Common myeloid progenitor, CD34-positive (primary cell): Measurements from ENCODE around the gene H3-3A. TPM values are rescaled to one million over a fixed set of nuclear protein-coding genes. Genes with fewer than 3 reads are reported as not detected.

Source experiments
- CTCF ChIA-PET: fragments of 350-600 bp; sonication (Branson Sonifier 250); formaldehyde crosslinking; loops from one replicate; lab custom pipeline; 2021; ENCODE audit warnings: antibody characterized with exemption; lab: Charles Lee
- POLR2A ChIA-PET: fragments of 350-600 bp; sonication (Branson Sonifier 250); formaldehyde crosslinking; loops from one replicate; lab custom pipeline; 2021; ENCODE audit warnings: antibody characterized with exemption; lab: Charles Lee
- DNase-seq, 3 donors: peaks; one replicate each; pipeline versions ENCODE4 v3.0.0 to v3.0.0-alpha.2; 2013
- H3K27ac ChIP-seq, 2 experiments: 1 replicate in 1 of 2; 2 replicates in 1 of 2; pipeline ENCODE4 v1.7.0; 2013; ENCODE audit warnings: inconsistent platforms in 2 of 2, low read length in 2 of 2, mild to moderate bottlenecking in 2 of 2, low read depth in 1 of 2, moderate library complexity in 1 of 2; ENCODE audit not compliant: severe bottlenecking in 2 of 2, insufficient read depth in 1 of 2, poor library complexity in 1 of 2
- H3K27me3 ChIP-seq, 5 experiments: replicated peaks in 2 of 5; 1 replicate in 3 of 5; 2 replicates in 2 of 5; pipeline versions ENCODE4 v1.6.1 to v1.7.0; 2013; ENCODE audit warnings: low read length in 4 of 5, mild to moderate bottlenecking in 2 of 5, moderate library complexity in 2 of 5, inconsistent platforms in 1 of 5; ENCODE audit not compliant: insufficient read depth in 5 of 5, control insufficient read depth in 4 of 5
- H3K36me3 ChIP-seq, 4 experiments: 1 replicate in 2 of 4; 2 replicates in 2 of 4; pipeline versions ENCODE4 v1.6.1 to v1.7.0; 2013; ENCODE audit warnings: low read length in 3 of 4, control low read depth in 1 of 4, mild to moderate bottlenecking in 1 of 4; ENCODE audit not compliant: control insufficient read depth in 4 of 4, insufficient read depth in 4 of 4
- H3K4me1 ChIP-seq, 4 experiments: 1 replicate in 3 of 4; 2 replicates in 1 of 4; pipeline versions ENCODE4 v1.6.1 to v1.7.1; 2013; ENCODE audit warnings: low read length in 3 of 4, mild to moderate bottlenecking in 3 of 4, control low read depth in 1 of 4, inconsistent platforms in 1 of 4, moderate library complexity in 1 of 4; ENCODE audit not compliant: control insufficient read depth in 4 of 4, insufficient read depth in 4 of 4; ENCODE audit errors: control extremely low read depth in 1 of 4
- H3K4me3 ChIP-seq, 7 experiments: 1 replicate in 4 of 7; 2 replicates in 3 of 7; pipeline versions ENCODE4 v1.5.1 to v1.7.0; 2013; ENCODE audit warnings: mild to moderate bottlenecking in 7 of 7, low read length in 6 of 7, moderate library complexity in 6 of 7, inconsistent platforms in 2 of 7, low read depth in 2 of 7, control low read depth in 1 of 7; ENCODE audit not compliant: insufficient read depth in 4 of 7, control insufficient read depth in 1 of 7; ENCODE audit errors: extremely low read depth in 1 of 7
- H3K9me3 ChIP-seq, 5 experiments: 1 replicate in 4 of 5; 2 replicates in 1 of 5; pipeline versions ENCODE4 v1.6.1 to v1.7.1; 2013; ENCODE audit warnings: low read length in 4 of 5, mild to moderate bottlenecking in 2 of 5, inconsistent platforms in 1 of 5, low read depth in 1 of 5, moderate library complexity in 1 of 5; ENCODE audit not compliant: control insufficient read depth in 4 of 5, insufficient read depth in 2 of 5; ENCODE audit errors: control extremely low read depth in 1 of 5
- WGBS: methylation state at CpG from one replicate; pipeline ENCODE4 v1.1.5; 2013; ENCODE audit not compliant: insufficient coverage; 5-methylcytosine and 5-hydroxymethylcytosine counted together
- polyA plus RNA-seq: library from polyadenylated mRNA; unstranded; fragments of 120-200 nt; gene quantifications from one replicate; pipeline ENCODE4 v1.2.1, GENCODE V29; 2013

Gene H3-3A
- 1,049 TPM for polyA plus RNA-seq

GRCh38 chr1:226062558-226063223 lies at the start of gene H3-3A:
Gene H3-3A (plus strand): TSS chr1:226062716. CDS start chr1:226064352, 1,636 bp downstream.
- Histone ChIP-seq H3K36me3 (peaks cover 10 to 31% (median 22%) of the 10 kb centered on the region in 4 experiments), H3K4me1 (peaks cover 32 to 47% (median 36%) of the 10 kb centered on the region in 4 experiments), H3K9me3 (no peaks in the 10 kb centered on the region), H3K4me3 (peak within 1 kb of the TSS; percentile 85 to 100 (median 95)), H3K27me3 (no peaks in the 10 kb centered on the region), H3K27ac (peak within 1 kb of the TSS; percentile 94 to 98)
- ChIA-PET CTCF (interaction anchor here (1.0 to 3.1 kb wide), 10 partner anchors 10 to 75 kb away, joined by 3 to 11 read pairs (median 4); partner anchors contain the start of gene SDE2), POLR2A (interaction anchor here (0.7 to 4.3 kb wide), 14 partner anchors 15 to 120 kb away, joined by 3 to 76 read pairs (median 4); partner anchors contain the start of gene SDE2)
- peak; percentile 93 to 97 (median 96) for DNase-seq
- WGBS = 0% methylated on average over 50 of the region's 78 CpGs

- POLR2A ChIA-PET = interaction anchor here (1.5 kb wide), 1 partner anchor 17 kb away, joined by 8 read pairs; the partner anchor contains the start of gene SDE2
- 12% methylated on average over 6 of the region's 6 CpGs for WGBS
- Histone ChIP-seq H3K4me3 (no peak overlapping the region), H3K27me3 (no peaks in the 10 kb centered on the region), H3K36me3 (no peaks in the 10 kb centered on the region), H3K4me1 (peaks cover 0 to 24% (median 12%) of the 10 kb centered on the region in 4 experiments), H3K27ac (no peak overlapping the region), H3K9me3 (no peaks in the 10 kb centered on the region)
- no peak for DNase-seq
- CTCF ChIA-PET = interaction anchor here (1.1 to 1.9 kb wide), 3 partner anchors 10 to 44 kb away, joined by 3 to 6 read pairs (median 3); no protein-coding TSS in a partner anchor
Measured at GRCh38 chr1:226017070-226017469, 45.4 kb upstream of the H3-3A start.

DNA sequence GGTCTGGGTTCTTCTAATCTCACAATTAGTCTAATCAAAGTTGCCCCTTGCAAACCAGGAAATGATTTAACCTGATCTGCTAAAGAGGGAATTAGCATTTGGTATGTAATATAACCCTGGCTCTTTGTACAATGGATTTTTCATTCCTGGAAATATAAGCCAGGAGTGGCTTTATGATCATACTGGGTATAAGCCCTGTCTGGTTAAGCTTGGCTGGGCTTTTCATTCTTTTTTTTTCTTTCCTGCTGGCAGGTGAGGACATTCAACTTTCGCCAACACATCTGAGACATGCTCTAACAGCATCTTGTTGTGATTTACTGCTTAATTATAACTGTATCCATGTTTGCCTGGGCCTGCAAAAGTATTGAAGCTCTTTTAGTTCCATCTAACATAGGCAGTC lies 42.9 kb upstream of the H3-3A start:
- no peaks in the 10 kb centered on the region for H3K27me3 ChIP-seq
- WGBS = 100% methylated on average over 1 of the region's 1 CpG
- CTCF ChIA-PET = interaction anchor here (0.8 to 1.4 kb wide), 4 partner anchors 9 to 31 kb away, joined by 3 to 7 read pairs (median 5); no protein-coding TSS in a partner anchor
- H3K36me3 ChIP-seq = no peaks in the 10 kb centered on the region
- no peak overlapping the region for H3K4me3 ChIP-seq
- H3K4me1 ChIP-seq = peaks cover 0 to 21% (median 11%) of the 10 kb centered on the region in 4 experiments
- H3K27ac ChIP-seq = no peak overlapping the region
- no peak for DNase-seq
- POLR2A ChIA-PET = no interaction called here
- no peaks in the 10 kb centered on the region for H3K9me3 ChIP-seq

- H3K36me3 ChIP-seq = no peaks in the 10 kb centered on the region
- CTCF ChIA-PET = interaction anchor here (0.6 to 1.2 kb wide), 3 partner anchors 15 to 43 kb away, joined by 3 read pairs; no protein-coding TSS in a partner anchor
- 29% methylated on average over 1 of the region's 3 CpGs for WGBS
- peaks cover 0 to 16% (median 6%) of the 10 kb centered on the region in 4 experiments for H3K4me1 ChIP-seq
- POLR2A ChIA-PET = no interaction called here
- H3K9me3 ChIP-seq = no peaks in the 10 kb centered on the region
- H3K4me3 ChIP-seq = peak overlapping the region in 1 of 7 experiments; percentile 23
- H3K27me3 ChIP-seq = no peaks in the 10 kb centered on the region
- no peak for DNase-seq
- no peak overlapping the region for H3K27ac ChIP-seq
Measured at GRCh38 chr1:226021401-226021800, 41.1 kb upstream of the H3-3A start.

- Histone ChIP-seq H3K4me1 (peaks cover 0 to 13% (median 6%) of the 10 kb centered on the region in 4 experiments), H3K27me3 (no peaks in the 10 kb centered on the region), H3K9me3 (no peaks in the 10 kb centered on the region), H3K27ac (no peak overlapping the region), H3K36me3 (no peaks in the 10 kb centered on the region), H3K4me3 (peak overlapping the region in 1 of 7 experiments; percentile 23)
- ChIA-PET POLR2A (no interaction called here), CTCF (interaction anchor here (0.7 to 1.2 kb wide), 3 partner anchors 12 to 43 kb away, joined by 3 read pairs; no protein-coding TSS in a partner anchor)
- no CpG with 5 or more reads among the region's 2 CpGs for WGBS
- DNase-seq = no peak
Measured at GRCh38 chr1:226021801-226022200, 40.7 kb upstream of the H3-3A start.

- Histone ChIP-seq H3K36me3 (no peaks in the 10 kb centered on the region), H3K4me3 (no peak overlapping the region), H3K27me3 (no peaks in the 10 kb centered on the region), H3K4me1 (peaks cover 2 to 9% (median 5%) of the 10 kb centered on the region in 4 experiments), H3K9me3 (no peaks in the 10 kb centered on the region), H3K27ac (no peak overlapping the region)
- POLR2A ChIA-PET = no interaction called here
- CTCF ChIA-PET = interaction anchor here (1.2 kb wide), 1 partner anchor 9 kb away, joined by 3 read pairs; no protein-coding TSS in a partner anchor
- 93% methylated on average over 2 of the region's 5 CpGs for WGBS
- DNase-seq = no peak
Measured at GRCh38 chr1:226023735-226024134, 38.8 kb upstream of the H3-3A start.
